Thymus (tissue), 11 donors: ENCODE results near the gene FNIP2. TPM values are rescaled to one million over a fixed set of nuclear protein-coding genes. Genes with fewer than 3 reads are reported as not detected.
A peak's percentile ranks its signal among the peaks of the same experiment; 100 is the strongest.

ENCODE experiments used
- DNase-seq, 9 donors: peaks; one replicate each; pipeline ENCODE4 v3.0.0-alpha.2; 2013; ENCODE audit warnings: low spot score in 9 of 9, low read depth in 6 of 9, missing footprints in 1 of 9
- H3K27ac ChIP-seq, 2 donors: one replicate each; pipeline ENCODE4 v1.5.1; 2013; ENCODE audit warnings: control low read depth in 1 of 2, low read depth in 1 of 2, low read length in 1 of 2, mild to moderate bottlenecking in 1 of 2, moderate library complexity in 1 of 2
- H3K27me3 ChIP-seq, 2 donors: one replicate each; pipeline ENCODE4 v1.5.1; 2013; ENCODE audit warnings: low read length in 1 of 2; ENCODE audit not compliant: control insufficient read depth in 2 of 2, insufficient read depth in 1 of 2
- H3K36me3 ChIP-seq, 2 donors: one replicate each; pipeline ENCODE4 v1.5.1; 2013; ENCODE audit warnings: low read length in 1 of 2, mild to moderate bottlenecking in 1 of 2, moderate library complexity in 1 of 2; ENCODE audit not compliant: control insufficient read depth in 2 of 2, insufficient read depth in 2 of 2
- H3K4me1 ChIP-seq, 2 donors: one replicate each; pipeline ENCODE4 v1.5.1; 2013; ENCODE audit warnings: low read length in 2 of 2; ENCODE audit not compliant: control insufficient read depth in 2 of 2, insufficient read depth in 2 of 2
- H3K4me3 ChIP-seq, 2 donors: one replicate each; pipeline ENCODE4 v1.5.1; 2013; ENCODE audit warnings: low read length in 2 of 2, control low read depth in 1 of 2, mild to moderate bottlenecking in 1 of 2
- H3K9me3 ChIP-seq, 2 donors: one replicate each; pipeline ENCODE4 v1.5.1; 2013; ENCODE audit warnings: low read length in 1 of 2, mild to moderate bottlenecking in 1 of 2; ENCODE audit not compliant: control insufficient read depth in 2 of 2, insufficient read depth in 1 of 2
- WGBS: extraction: QIAGEN DNeasy Blood & Tissue Kit; methylation state at CpG from one replicate; pipeline ENCODE4 v1.1.7; 2013; 5-methylcytosine and 5-hydroxymethylcytosine counted together
- polyA plus RNA-seq: library from polyadenylated mRNA; stranded (reverse); fragments of 200-250 nt; gene quantifications from one replicate; pipeline ENCODE4 v1.2.3, GENCODE V29; 2013
- total RNA-seq: library from RNA; stranded (reverse); fragments of 120-200 nt; gene quantifications from one replicate; pipeline ENCODE4 v1.2.4, GENCODE V29; 2013
- donor health status: healthy.

FNIP2 gene
- total and polyA plus RNA-seq, 2 donors, result 11.8 to 12.6 TPM

DNA sequence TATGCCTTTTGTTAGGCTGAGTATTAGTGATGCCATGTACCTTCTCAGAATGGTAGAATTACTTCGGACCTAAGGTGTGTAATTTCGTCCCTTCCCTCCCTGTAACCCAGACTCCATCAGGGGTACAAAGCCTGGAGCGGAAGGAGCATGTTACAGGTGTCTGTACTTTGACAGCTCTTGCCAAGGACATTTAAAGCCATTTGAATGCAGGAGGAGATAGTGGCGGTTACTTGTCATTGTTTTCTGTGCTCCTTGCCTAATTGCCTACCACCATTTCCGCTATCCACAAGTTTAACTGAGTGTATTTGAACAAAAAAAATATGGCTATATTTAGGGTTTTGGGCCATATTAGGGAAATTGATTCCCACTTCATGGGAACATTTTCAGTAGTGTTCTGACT is 1.8 kb downstream of the FNIP2 start:
- peaks cover 4 to 8% of the 10 kb centered on the region in 2 donors for H3K4me1 ChIP-seq
- no peak overlapping the region for H3K27ac ChIP-seq
- H3K27me3 ChIP-seq, result peaks cover 0 to 4% of the 10 kb centered on the region in 2 donors

DNA sequence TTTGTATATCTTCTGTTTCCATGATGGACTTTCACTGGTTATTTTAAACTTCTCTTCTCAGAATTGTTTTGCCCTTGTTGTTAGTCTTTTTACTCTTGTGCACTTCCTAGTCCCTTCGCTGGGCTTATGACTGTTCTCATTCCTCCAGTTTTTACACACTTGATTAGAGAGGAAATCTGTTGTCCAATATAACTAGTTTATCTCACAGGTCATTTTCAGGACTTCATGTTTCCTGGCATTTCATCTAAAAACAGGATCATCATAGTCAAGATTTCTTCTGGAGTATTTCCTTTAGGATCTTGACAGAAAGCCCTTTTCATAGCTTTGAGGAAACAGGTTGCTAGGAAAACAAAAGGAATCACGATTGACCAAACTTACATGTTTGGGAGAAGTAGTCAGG is 3.0 kb downstream of the FNIP2 start:
- Histone ChIP-seq H3K4me1 (peaks cover 4 to 8% of the 10 kb centered on the region in 2 donors), H3K36me3 (no peaks in the 10 kb centered on the region), H3K27ac (no peak overlapping the region), H3K27me3 (peaks cover 0 to 4% of the 10 kb centered on the region in 2 donors), H3K4me3 (no peak overlapping the region), H3K9me3 (no peaks in the 10 kb centered on the region)
- WGBS, result 90% methylated on average over 2 of the region's 2 CpGs
- no peak for DNase-seq

More for the DNA sequence above, 1.8 kb downstream of the FNIP2 start:
- H3K9me3 ChIP-seq, result no peaks in the 10 kb centered on the region
- no peak for DNase-seq
- no peaks in the 10 kb centered on the region for H3K36me3 ChIP-seq
- 96% methylated on average over 5 of the region's 5 CpGs for WGBS
- H3K4me3 ChIP-seq, result no peak overlapping the region

DNA sequence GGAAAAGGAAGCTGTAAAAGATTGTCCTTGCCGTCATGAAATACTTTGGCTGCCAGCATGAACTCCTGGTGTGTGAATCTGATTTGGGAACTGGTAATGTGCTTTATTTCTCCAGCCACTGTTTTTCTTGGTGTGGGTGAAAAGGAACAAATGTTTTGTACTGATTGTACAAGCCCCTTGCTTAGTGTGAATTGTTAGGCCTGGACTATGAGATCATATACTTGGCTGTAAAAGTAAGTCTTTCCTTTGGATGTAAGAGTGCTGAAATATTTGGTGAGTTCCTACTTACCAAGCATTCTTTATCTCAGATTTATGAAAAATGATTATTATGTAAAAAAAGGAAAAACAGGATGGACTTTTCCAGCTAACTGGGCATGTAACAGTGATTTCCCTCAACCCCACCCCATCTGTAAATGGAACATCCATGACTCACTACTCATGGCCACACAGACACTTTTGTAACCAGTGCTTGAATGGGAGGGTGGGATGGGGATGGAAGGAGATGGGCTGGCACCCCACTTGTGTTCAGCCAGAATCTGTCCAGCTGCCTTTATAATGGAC is 6.3 kb downstream of the FNIP2 start:
- H3K9me3 ChIP-seq, result no peaks in the 10 kb centered on the region
- H3K4me3 ChIP-seq, result no peak overlapping the region
- H3K27me3 ChIP-seq, result no peaks in the 10 kb centered on the region
- peaks cover 0 to 5% of the 10 kb centered on the region in 2 donors for H3K4me1 ChIP-seq
- WGBS, result 78% methylated on average over 1 of the region's 1 CpG
- no peak for DNase-seq
- H3K36me3 ChIP-seq, result no peaks in the 10 kb centered on the region
- no peak overlapping the region for H3K27ac ChIP-seq

DNA sequence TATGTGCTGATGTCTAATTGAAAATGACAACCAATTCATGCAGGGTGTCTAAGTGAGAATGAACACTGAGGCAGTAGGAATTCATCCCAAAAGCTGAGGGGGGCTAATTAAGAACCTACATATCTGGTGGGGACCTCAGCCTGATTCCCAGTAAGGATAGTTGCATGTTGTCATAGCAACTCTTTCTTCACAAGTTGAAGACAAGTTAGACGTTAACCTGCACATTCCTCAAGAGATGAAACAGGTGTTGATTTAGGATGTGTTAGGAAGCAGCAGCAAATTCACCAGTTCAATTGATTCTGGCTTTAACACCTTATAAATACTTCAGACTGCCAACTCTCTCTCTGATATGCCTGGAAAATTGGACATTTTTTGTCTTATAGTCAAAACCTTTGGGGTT is 7.3 kb downstream of the FNIP2 start:
- H3K9me3 ChIP-seq, result no peaks in the 10 kb centered on the region
- H3K4me1 ChIP-seq, result peaks cover 0 to 5% of the 10 kb centered on the region in 2 donors
- H3K36me3 ChIP-seq, result no peaks in the 10 kb centered on the region
- H3K27me3 ChIP-seq, result no peaks in the 10 kb centered on the region
- no peak for DNase-seq
- no peak overlapping the region for H3K4me3 ChIP-seq
- WGBS, result 80% methylated on average over 1 of the region's 1 CpG
- H3K27ac ChIP-seq, result peak overlapping the region in 1 of 2 donors; percentile 5

DNA sequence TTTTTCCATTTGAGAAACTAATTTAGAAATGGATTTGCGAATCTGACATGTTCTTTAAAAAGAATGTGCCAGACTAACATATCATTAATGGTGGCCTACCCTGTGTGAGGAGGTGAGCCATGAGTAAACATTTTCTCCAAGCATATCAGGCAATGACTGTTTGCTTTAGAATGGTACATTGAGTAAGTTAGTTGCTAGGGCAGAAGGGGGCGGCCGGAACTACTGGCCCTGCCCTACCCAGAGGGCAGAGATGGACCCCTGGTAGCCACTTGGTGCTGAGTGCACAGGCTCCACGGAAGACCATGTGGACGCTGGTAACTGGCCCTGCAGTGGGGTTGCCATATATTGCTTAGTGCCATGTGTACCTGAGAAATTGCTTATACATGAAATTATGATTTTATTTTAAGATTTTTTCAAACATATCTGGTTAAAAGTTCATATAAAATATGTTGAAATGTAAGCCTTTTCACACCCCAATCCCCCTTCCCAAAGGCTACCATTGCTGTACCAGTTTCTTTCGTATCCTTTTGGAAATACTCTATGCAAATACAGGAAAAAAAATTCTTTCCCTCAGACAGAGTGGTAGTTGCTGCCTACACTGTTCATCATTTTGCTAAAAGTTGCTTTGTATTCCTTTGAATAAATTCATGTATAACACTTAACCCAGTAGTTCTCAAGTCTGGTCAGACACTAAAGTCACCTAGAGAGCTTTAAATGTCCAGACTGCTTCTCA is 8.8 kb downstream of the FNIP2 start:
- Histone ChIP-seq H3K36me3 (no peaks in the 10 kb centered on the region), H3K4me3 (no peak overlapping the region), H3K4me1 (peaks cover 0 to 5% of the 10 kb centered on the region in 2 donors), H3K9me3 (no peaks in the 10 kb centered on the region), H3K27ac (peak overlapping the region in 1 of 2 donors; percentile 57), H3K27me3 (no peaks in the 10 kb centered on the region)
- DNase-seq, result no peak
- 84% methylated on average over 6 of the region's 6 CpGs for WGBS

DNA sequence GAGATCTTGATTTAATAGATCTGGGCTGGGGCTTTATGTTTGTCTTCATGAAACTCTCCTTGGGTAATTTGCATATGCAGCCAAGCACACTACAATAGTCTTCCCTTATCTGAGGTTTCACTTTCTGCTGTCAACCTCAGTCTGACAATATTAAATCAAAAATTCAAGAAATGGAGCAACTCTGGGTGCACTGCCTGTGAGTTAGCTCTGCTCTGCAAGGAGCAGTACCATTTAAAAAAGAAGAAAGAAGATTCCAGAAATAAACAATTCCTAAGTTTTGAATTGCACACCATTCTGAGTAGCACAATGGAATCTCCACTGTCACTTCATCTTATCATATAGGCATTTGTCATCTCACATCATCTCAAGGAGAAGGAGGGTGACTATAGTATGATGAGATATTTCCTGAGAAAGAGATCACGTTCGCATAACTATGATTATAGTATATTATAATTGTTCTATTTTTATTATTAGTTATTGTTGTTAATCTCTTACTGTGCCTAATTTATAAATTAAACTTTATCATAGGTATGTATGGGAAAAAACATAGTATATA is 9.4 kb downstream of the FNIP2 start:
- Histone ChIP-seq H3K9me3 (no peaks in the 10 kb centered on the region), H3K27me3 (no peaks in the 10 kb centered on the region), H3K4me1 (peaks cover 0 to 8% of the 10 kb centered on the region in 2 donors), H3K27ac (peak overlapping the region in 1 of 2 donors; percentile 57), H3K4me3 (no peak overlapping the region), H3K36me3 (no peaks in the 10 kb centered on the region)
- peak in 4 of 9 donors; percentile 17 to 59 (median 34) for DNase-seq
- WGBS, result 52% methylated on average over 2 of the region's 2 CpGs

DNA sequence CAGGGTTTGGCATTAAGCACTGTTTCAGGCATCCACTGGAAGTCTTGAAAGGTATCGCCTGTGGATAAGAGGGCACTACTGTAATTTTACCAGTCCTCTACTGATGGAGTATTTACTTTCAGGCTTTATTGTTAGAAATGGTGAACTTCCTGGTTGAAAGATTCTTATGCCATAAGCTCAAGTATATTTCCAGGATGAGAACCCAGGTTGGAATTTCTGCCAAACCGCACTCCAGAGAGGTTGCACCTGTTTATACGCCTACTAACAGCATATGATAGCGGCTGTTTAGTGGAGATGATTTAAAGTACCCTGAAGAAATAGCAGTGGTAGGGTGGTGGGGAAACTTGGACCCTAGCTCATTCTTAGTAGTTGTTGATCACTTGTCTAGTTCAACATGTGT is 9.9 kb downstream of the FNIP2 start:
- no peak for DNase-seq
- Histone ChIP-seq H3K4me1 (peaks cover 0 to 12% of the 10 kb centered on the region in 2 donors), H3K9me3 (no peaks in the 10 kb centered on the region), H3K27me3 (no peaks in the 10 kb centered on the region), H3K27ac (no peak overlapping the region), H3K4me3 (no peak overlapping the region), H3K36me3 (no peaks in the 10 kb centered on the region)
- WGBS, result 97% methylated on average over 4 of the region's 4 CpGs

DNA sequence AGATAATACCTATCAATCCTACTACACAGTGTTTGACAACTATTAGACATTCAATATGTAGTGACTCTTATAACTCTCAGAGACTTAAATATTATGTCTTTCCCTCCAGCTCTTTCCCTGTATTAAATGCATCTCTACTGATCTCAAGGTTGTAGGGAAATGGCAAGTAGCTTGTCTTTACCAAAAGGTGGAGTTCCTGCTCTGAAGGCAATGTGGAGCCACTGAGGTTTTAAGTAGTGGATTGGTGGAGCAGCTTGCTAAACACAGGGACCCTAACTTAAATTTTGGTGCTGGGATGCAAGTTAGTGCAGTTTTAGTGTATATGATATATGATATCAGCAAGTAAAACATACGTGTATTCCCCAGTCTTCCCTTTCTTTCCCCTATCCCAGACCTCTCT is 13.1 kb downstream of the FNIP2 start:
- Histone ChIP-seq H3K4me3 (no peak overlapping the region), H3K4me1 (peaks cover 0 to 12% of the 10 kb centered on the region in 2 donors), H3K36me3 (no peaks in the 10 kb centered on the region), H3K27me3 (no peaks in the 10 kb centered on the region), H3K9me3 (no peaks in the 10 kb centered on the region), H3K27ac (no peak overlapping the region)
- WGBS, result 93% methylated on average over 1 of the region's 1 CpG
- DNase-seq, result no peak
